B cell (primary cell): ENCODE measurements around the gene POLD2. TPM values are rescaled to one million over a fixed set of nuclear protein-coding genes. Genes with fewer than 3 reads are reported as not detected.

Source experiments
- ATAC-seq: fragments of 200-7000 bp; cut with Tn5 transposase; one replicate; pipeline ENCODE4 v1.10.0; 2021; ENCODE audit warnings: low read depth, mild to moderate bottlenecking, moderate number of reproducible peaks, moderate library complexity
- CTCF ChIA-PET: fragments of 350-600 bp; sonication (Branson Sonifier 250); formaldehyde crosslinking; loops from one replicate; lab custom pipeline; 2021; ENCODE audit warnings: antibody characterized with exemption, inconsistent platforms; lab: Charles Lee
- POLR2A ChIA-PET: fragments of 350-600 bp; sonication (Branson Sonifier 250); formaldehyde crosslinking; loops from one replicate; lab custom pipeline; 2021; ENCODE audit warnings: antibody characterized with exemption; lab: Charles Lee
- DNase-seq: peaks from one replicate; pipeline ENCODE4 v3.0.0; 2013
- H2AFZ ChIP-seq: 2 replicates; pipeline ENCODE4 v1.6.1; 2012; ENCODE audit warnings: mild to moderate bottlenecking, low read depth, low read length; ENCODE audit not compliant: insufficient read depth, poor library complexity, severe bottlenecking
- H3K27ac ChIP-seq, 2 donors: 1 replicate in 1 of 2; 2 replicates in 1 of 2; pipeline ENCODE4 v1.5.1; 2012 to 2013; ENCODE audit warnings: low read length in 2 of 2, mild to moderate bottlenecking in 2 of 2, moderate library complexity in 1 of 2
- H3K27me3 ChIP-seq, 4 experiments: fragments of 200-600 bp in 1 of 4; sonication (generic) in 1 of 4; replicated peaks in 1 of 4; 1 replicate in 2 of 4; 2 replicates in 2 of 4; pipeline versions ENCODE4 v1.6.1 to v1.7.0; 2013 to 2016; ENCODE audit warnings: low read length in 3 of 4, mild to moderate bottlenecking in 2 of 4, mixed read lengths in 1 of 4, moderate library complexity in 1 of 4; ENCODE audit not compliant: insufficient read depth in 4 of 4, control insufficient read depth in 3 of 4; ENCODE audit errors: control extremely low read depth in 1 of 4
- H3K36me3 ChIP-seq, 2 experiments: replicated peaks in 1 of 2; 1 replicate in 1 of 2; 2 replicates in 1 of 2; pipeline versions ENCODE4 v1.6.1 to v1.7.1; 2013; ENCODE audit warnings: low read length in 1 of 2; ENCODE audit not compliant: insufficient read depth in 2 of 2, control insufficient read depth in 1 of 2; ENCODE audit errors: control extremely low read depth in 1 of 2, extremely low read depth in 1 of 2
- H3K4me1 ChIP-seq, 2 donors: fragments of 200-600 bp in 1 of 2; sonication (generic) in 1 of 2; 1 replicate in 1 of 2; 2 replicates in 1 of 2; pipeline versions ENCODE4 v1.5.1 to v1.6.1; 2013 to 2017; ENCODE audit warnings: low read length in 2 of 2; ENCODE audit not compliant: control insufficient read depth in 2 of 2, insufficient read depth in 2 of 2
- H3K4me2 ChIP-seq: replicated peaks from 2 replicates; pipeline ENCODE3; 2012; ENCODE audit warnings: mild to moderate bottlenecking, low read depth, low read length; ENCODE audit not compliant: poor library complexity, severe bottlenecking
- H3K4me3 ChIP-seq, 5 experiments: fragments of 200-600 bp in 1 of 5; sonication (generic) in 1 of 5; 1 replicate in 3 of 5; 2 replicates in 2 of 5; pipeline versions ENCODE4 v1.5.1 to v1.7.0; 2011 to 2016; ENCODE audit warnings: low read length in 4 of 5, mild to moderate bottlenecking in 4 of 5, low read depth in 2 of 5, control low read depth in 1 of 5, moderate library complexity in 1 of 5; ENCODE audit not compliant: insufficient read depth in 1 of 5; ENCODE audit errors: control extremely low read depth in 1 of 5, extremely low read depth in 1 of 5
- H3K79me2 ChIP-seq: fragments of 200-600 bp; sonication (generic); one replicate; pipeline ENCODE4 v1.6.0; 2016; ENCODE audit warnings: low read length; ENCODE audit not compliant: control insufficient read depth, insufficient read depth
- H3K9ac ChIP-seq: fragments of 200-600 bp; sonication (generic); 2 replicates; pipeline ENCODE4 v1.6.1; 2017; ENCODE audit warnings: mild to moderate bottlenecking, low read length, moderate library complexity
- H3K9me3 ChIP-seq, 3 donors: one replicate each; pipeline versions ENCODE4 v1.6.1 to v1.7.1; 2013; ENCODE audit warnings: low read length in 2 of 3; ENCODE audit not compliant: control insufficient read depth in 2 of 3, insufficient read depth in 1 of 3; ENCODE audit errors: control extremely low read depth in 1 of 3
- H4K20me1 ChIP-seq: 2 replicates; pipeline ENCODE4 v1.6.0; 2012; ENCODE audit warnings: mild to moderate bottlenecking, low read length; ENCODE audit not compliant: insufficient read depth, control insufficient read depth, poor library complexity, severe bottlenecking
- H3K27ac Mint-ChIP-seq: one replicate; pipeline ENCODE4 v1.8.0; 2021; ENCODE audit warnings: mixed read lengths
- H3K27me3 Mint-ChIP-seq: one replicate; pipeline ENCODE4 v1.8.0; 2021; ENCODE audit warnings: mixed read lengths
- H3K4me1 Mint-ChIP-seq: one replicate; pipeline ENCODE4 v1.8.0; 2021; ENCODE audit warnings: mixed read lengths
- H3K4me3 Mint-ChIP-seq: one replicate; pipeline ENCODE4 v1.8.0; 2021; ENCODE audit warnings: mixed read lengths
- H3K9me3 Mint-ChIP-seq: one replicate; pipeline ENCODE4 v1.8.0; 2022; ENCODE audit warnings: mixed read lengths; ENCODE audit not compliant: insufficient read depth
- CTCF ChIP-seq: fragments of 200-600 bp; IDR thresholded peaks from one replicate; pipeline ENCODE4 v1.8.0; 2022; ENCODE audit warnings: antibody characterized with exemption, mild to moderate bottlenecking
- EZH2 ChIP-seq: IDR thresholded peaks from 2 replicates; pipeline ENCODE4 v1.6.1; 2012; ENCODE audit warnings: borderline replicate concordance, low read depth, mild to moderate bottlenecking, moderate library complexity, low read length; ENCODE audit not compliant: insufficient read depth, poor library complexity, severe bottlenecking
- WGBS: methylation state at CpG from one replicate; pipeline ENCODE4 v1.1.5; 2013; ENCODE audit warnings: missing lambda C conversion rate; ENCODE audit not compliant: insufficient coverage; 5-methylcytosine and 5-hydroxymethylcytosine counted together
- intact Hi-C: fragments of 100-400 bp; cut with micrococcal nuclease; formaldehyde crosslinking; loops from one replicate; pipeline ENCODE4 v1.10.0; 2022
- polyA plus RNA-seq: library from polyadenylated mRNA; depleted of rRNA; stranded (reverse); fragments of >200 nt; gene quantifications from 2 replicates; pipeline ENCODE4 v1.2.3, GENCODE V29; 2012
- total RNA-seq, 2 donors: library from RNA; stranded (reverse); fragments of 120-200 nt in 1 of 2; gene quantifications; 1 replicate in 1 of 2; 2 replicates in 1 of 2; pipeline versions ENCODE4 v1.2.3 to v1.2.4, GENCODE V29; 2013 to 2022

POLD2 gene
- total and polyA plus RNA-seq, 2 donors (not counting 1 experiment from before 2014, with no cell fraction given) = 73.6 to 86.7 TPM

- TF ChIP-seq CTCF = no peak
- no peak for TF ChIP-seq EZH2
- no peaks in the 10 kb centered on the region for H3K9me3 Mint-ChIP-seq
- Histone ChIP-seq H3K27ac (no peak overlapping the region), H3K9ac (no peak overlapping the region), H3K4me2 (no peak overlapping the region), H3K4me3 (no peak overlapping the region), H2AFZ (no peak overlapping the region), H3K27me3 (no peaks in the 10 kb centered on the region), H3K79me2 (no peaks in the 10 kb centered on the region), H3K4me1 (no peaks in the 10 kb centered on the region), H4K20me1 (no peaks in the 10 kb centered on the region), H3K36me3 (peaks cover 0 to 43% of the 10 kb centered on the region in 2 experiments), H3K9me3 (no peaks in the 10 kb centered on the region)
- ChIA-PET POLR2A (interaction anchor here (1.1 kb wide), 1 partner anchor 10 kb away, joined by 3 read pairs; no protein-coding TSS in a partner anchor), CTCF (no interaction called here)
- H3K4me1 Mint-ChIP-seq = no peaks in the 10 kb centered on the region
- no peak overlapping the region for H3K4me3 Mint-ChIP-seq
- DNase-seq = no peak
- ATAC-seq = no peak
- 93% methylated on average over 38 of the region's 41 CpGs for WGBS
- no peaks in the 10 kb centered on the region for H3K27me3 Mint-ChIP-seq
- intact Hi-C loops = no loop called here
- no peak overlapping the region for H3K27ac Mint-ChIP-seq
These were observed 10.9 kb downstream of the POLD2 start for GRCh38 chr7:44112231-44112996.

GRCh38 chr7:44111761-44112160, 11.6 kb downstream of the POLD2 start:
- Histone ChIP-seq H4K20me1 (no peaks in the 10 kb centered on the region), H3K4me2 (no peak overlapping the region), H3K9ac (no peak overlapping the region), H3K9me3 (no peaks in the 10 kb centered on the region), H3K4me1 (no peaks in the 10 kb centered on the region), H3K27ac (no peak overlapping the region), H3K4me3 (no peak overlapping the region), H2AFZ (no peak overlapping the region), H3K36me3 (peaks cover 0 to 42% of the 10 kb centered on the region in 2 experiments), H3K27me3 (no peaks in the 10 kb centered on the region), H3K79me2 (no peaks in the 10 kb centered on the region)
- H3K27me3 Mint-ChIP-seq = no peaks in the 10 kb centered on the region
- TF ChIP-seq CTCF (no peak), EZH2 (no peak)
- H3K27ac Mint-ChIP-seq = no peak overlapping the region
- ChIA-PET CTCF (no interaction called here), POLR2A (interaction anchor here (1.1 kb wide), 2 partner anchors 9 to 46 kb away, joined by 3 read pairs; partner anchors contain the start of gene PGAM2)
- H3K4me1 Mint-ChIP-seq = no peaks in the 10 kb centered on the region
- WGBS = 94% methylated on average over 16 of the region's 16 CpGs
- no peak overlapping the region for H3K4me3 Mint-ChIP-seq
- ATAC-seq (no peak), DNase-seq (no peak)
- intact Hi-C loops = no loop called here
- H3K9me3 Mint-ChIP-seq = no peaks in the 10 kb centered on the region
